DMS153 (cell line): Measurements from ENCODE around the gene HMCN1.

Source experiments
- DNase-seq: peaks from one replicate; lab custom pipeline; 2025; lab: John Stamatoyannopoulos, UW

HMCN1 gene

GRCh38 chr1:186091222-186091720 lies 357.1 kb downstream of the HMCN1 start:
- DNase-seq: no peak

- DNase-seq: peak; percentile 65
Measured at GRCh38 chr1:186093437-186093836, 359.2 kb downstream of the HMCN1 start.

- DNase-seq: no peak
Measured at GRCh38 chr1:186094172-186094571, 360.0 kb downstream of the HMCN1 start.

GRCh38 chr1:186099336-186100104 lies 365.3 kb downstream of the HMCN1 start:
- no peak for DNase-seq

GRCh38 chr1:186102107-186102506 lies 367.9 kb downstream of the HMCN1 start:
- no peak for DNase-seq

GRCh38 chr1:186102547-186103148 lies 368.5 kb downstream of the HMCN1 start:
- DNase-seq: no peak

GRCh38 chr1:186104459-186104858 lies 370.3 kb downstream of the HMCN1 start:
- no peak for DNase-seq

- DNase-seq: no peak
Measured at GRCh38 chr1:186112280-186112679, 378.1 kb downstream of the HMCN1 start.

GRCh38 chr1:186113461-186113860 lies 379.3 kb downstream of the HMCN1 start:
- DNase-seq: no peak

- no peak for DNase-seq
Measured at GRCh38 chr1:186118724-186119123, 384.5 kb downstream of the HMCN1 start.

GRCh38 chr1:186122837-186123236 lies 388.6 kb downstream of the HMCN1 start:
- DNase-seq: no peak

GRCh38 chr1:186125035-186125434 lies 390.8 kb downstream of the HMCN1 start:
- no peak for DNase-seq

- no peak for DNase-seq
Measured at GRCh38 chr1:186125511-186125910, 391.3 kb downstream of the HMCN1 start.

GRCh38 chr1:186129758-186130157 lies 395.6 kb downstream of the HMCN1 start:
- DNase-seq: no peak

- no peak for DNase-seq
Measured at GRCh38 chr1:186139115-186139514, 404.9 kb downstream of the HMCN1 start.

- DNase-seq: no peak
Measured at GRCh38 chr1:186139701-186140100, 405.5 kb downstream of the HMCN1 start.

- DNase-seq: no peak
Measured at GRCh38 chr1:186142159-186142558, 408.0 kb downstream of the HMCN1 start.

- no peak for DNase-seq
Measured at GRCh38 chr1:186142916-186143315, 408.7 kb downstream of the HMCN1 start.

- no peak for DNase-seq
Measured at GRCh38 chr1:186143481-186143880, 409.3 kb downstream of the HMCN1 start.

- DNase-seq: no peak
Measured at GRCh38 chr1:186144505-186144904, 410.3 kb downstream of the HMCN1 start.

GRCh38 chr1:186146974-186147373 lies 412.8 kb downstream of the HMCN1 start:
- no peak for DNase-seq

GRCh38 chr1:186149591-186149990 lies 415.4 kb downstream of the HMCN1 start:
- no peak for DNase-seq

GRCh38 chr1:186152227-186152619 lies 418.0 kb downstream of the HMCN1 start:
- no peak for DNase-seq
